ENCODE measurements around the gene CYP27A1.

DNA sequence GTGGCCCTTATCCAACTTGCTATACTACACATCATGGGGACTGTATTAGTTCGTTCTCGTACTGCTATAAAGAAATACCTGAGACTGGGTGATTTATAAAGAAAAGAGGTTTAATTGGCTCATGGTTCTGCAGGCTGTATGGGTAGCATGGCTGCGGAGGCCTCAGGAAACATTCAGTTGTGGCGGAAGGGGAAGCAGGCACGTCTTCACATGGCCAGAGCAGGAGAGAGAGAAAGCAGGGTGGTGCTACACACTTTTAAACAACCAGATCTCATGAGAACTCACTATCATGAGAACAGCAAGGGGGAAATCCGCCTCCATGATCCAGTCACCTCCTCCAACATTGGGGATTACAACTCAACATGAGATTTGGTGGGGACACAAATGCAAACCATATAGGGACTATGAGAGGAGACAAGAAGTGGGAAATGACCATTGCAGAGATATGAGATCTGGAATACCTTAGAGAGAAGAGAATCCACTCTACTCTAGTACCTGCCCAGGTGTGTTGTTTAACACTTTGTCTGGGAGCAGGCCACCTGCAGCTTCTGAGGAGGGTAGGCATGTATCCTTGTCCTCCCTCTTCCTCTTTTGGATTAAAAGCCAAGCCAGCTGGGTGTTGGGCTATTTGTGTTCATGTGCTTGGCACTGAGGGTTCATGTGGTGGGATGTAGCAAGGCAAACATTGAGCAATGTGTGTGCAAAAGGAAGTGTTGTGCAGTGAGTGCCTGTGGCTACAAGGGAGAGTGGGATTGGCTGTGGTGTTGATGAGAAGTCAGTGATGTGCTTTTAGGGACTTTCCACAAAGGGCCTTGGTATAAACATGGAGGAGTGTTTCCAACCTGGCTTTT lies 48.6 kb upstream of the CYP27A1 start:
- no peak for TF ChIP-seq POLR2A (IDR thresholded peaks at IDR 0.05; ENCODE audit: low read length)
- no peak for TF ChIP-seq CTCF (IDR thresholded peaks at IDR 0.05)
- no peak for TF ChIP-seq RFX5 (IDR thresholded peaks at IDR 0.05)
- TF ChIP-seq ZNF302 (CRISPR knock-in tag; IDR thresholded peaks at IDR 0.05), result no peak
- TF ChIP-seq, protein P1, sequence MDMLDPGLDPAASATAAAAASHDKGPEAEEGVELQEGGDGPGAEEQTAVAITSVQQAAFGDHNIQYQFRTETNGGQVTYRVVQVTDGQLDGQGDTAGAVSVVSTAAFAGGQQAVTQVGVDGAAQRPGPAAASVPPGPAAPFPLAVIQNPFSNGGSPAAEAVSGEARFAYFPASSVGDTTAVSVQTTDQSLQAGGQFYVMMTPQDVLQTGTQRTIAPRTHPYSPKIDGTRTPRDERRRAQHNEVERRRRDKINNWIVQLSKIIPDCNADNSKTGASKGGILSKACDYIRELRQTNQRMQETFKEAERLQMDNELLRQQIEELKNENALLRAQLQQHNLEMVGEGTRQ (IDR thresholded peaks at IDR 0.05), result no peak
- no peak for TF ChIP-seq FOXS1 (CRISPR knock-in tag; IDR thresholded peaks at IDR 0.05)
- no peak for TF ChIP-seq RCOR1 (IDR thresholded peaks at IDR 0.05; ENCODE audit: low read depth, low read length)
- TF ChIP-seq ZFP36 (IDR thresholded peaks at IDR 0.05; ENCODE audit: borderline replicate concordance, partially characterized antibody), result no peak
- no peak for TF ChIP-seq HDAC2 (IDR thresholded peaks at IDR 0.05)
- TF ChIP-seq, protein P2, sequence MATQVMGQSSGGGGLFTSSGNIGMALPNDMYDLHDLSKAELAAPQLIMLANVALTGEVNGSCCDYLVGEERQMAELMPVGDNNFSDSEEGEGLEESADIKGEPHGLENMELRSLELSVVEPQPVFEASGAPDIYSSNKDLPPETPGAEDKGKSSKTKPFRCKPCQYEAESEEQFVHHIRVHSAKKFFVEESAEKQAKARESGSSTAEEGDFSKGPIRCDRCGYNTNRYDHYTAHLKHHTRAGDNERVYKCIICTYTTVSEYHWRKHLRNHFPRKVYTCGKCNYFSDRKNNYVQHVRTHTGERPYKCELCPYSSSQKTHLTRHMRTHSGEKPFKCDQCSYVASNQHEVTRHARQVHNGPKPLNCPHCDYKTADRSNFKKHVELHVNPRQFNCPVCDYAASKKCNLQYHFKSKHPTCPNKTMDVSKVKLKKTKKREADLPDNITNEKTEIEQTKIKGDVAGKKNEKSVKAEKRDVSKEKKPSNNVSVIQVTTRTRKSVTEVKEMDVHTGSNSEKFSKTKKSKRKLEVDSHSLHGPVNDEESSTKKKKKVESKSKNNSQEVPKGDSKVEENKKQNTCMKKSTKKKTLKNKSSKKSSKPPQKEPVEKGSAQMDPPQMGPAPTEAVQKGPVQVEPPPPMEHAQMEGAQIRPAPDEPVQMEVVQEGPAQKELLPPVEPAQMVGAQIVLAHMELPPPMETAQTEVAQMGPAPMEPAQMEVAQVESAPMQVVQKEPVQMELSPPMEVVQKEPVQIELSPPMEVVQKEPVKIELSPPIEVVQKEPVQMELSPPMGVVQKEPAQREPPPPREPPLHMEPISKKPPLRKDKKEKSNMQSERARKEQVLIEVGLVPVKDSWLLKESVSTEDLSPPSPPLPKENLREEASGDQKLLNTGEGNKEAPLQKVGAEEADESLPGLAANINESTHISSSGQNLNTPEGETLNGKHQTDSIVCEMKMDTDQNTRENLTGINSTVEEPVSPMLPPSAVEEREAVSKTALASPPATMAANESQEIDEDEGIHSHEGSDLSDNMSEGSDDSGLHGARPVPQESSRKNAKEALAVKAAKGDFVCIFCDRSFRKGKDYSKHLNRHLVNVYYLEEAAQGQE (IDR thresholded peaks at IDR 0.05), result no peak
- TF ChIP-seq JUN (IDR thresholded peaks at IDR 0.05), result no peak
- TF ChIP-seq RNF2 (IDR thresholded peaks at IDR 0.05; ENCODE audit: borderline replicate concordance, low read depth), result no peak
- TF ChIP-seq RAD21 (conservative IDR thresholded peaks at IDR 0.05 in 1 of 2, IDR thresholded peaks at IDR 0.05 in 1 of 2), result no peak
